ENCODE measurements around the gene CA6.
"Not testable (repeated sequence)": the region's sequence is repeated elsewhere in the genome, so short reads cannot be mapped to it uniquely, and the experiment has no call there.

CA6 gene

GRCh38 chr1:8930116-8930515, 15.6 kb upstream of the CA6 start:
- DNase-seq: no peak

DNA sequence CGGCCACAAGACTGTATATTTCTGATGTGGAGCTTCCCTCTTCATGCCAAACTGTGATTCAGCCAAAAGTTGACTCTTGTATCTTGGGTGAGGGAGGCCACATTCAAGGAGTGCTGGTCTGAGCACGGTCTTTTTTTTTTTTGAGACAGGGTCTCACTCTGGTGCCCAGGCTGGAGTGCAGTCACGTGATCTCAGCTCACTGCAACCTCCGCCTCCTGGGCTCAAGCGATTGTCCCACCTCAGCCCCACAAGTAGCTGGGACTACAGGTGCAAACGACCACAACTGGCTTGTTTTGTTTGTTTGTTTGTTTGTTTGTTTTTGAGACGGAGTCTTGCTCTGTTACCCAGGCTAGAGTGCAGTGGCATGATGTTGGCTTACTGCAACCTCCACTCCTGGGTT, 8.6 kb upstream of the CA6 start:
- not testable (repeated sequence) for DNase-seq

- DNase-seq: no peak
Measured at GRCh38 chr1:8937701-8938100, 8.0 kb upstream of the CA6 start.

DNA sequence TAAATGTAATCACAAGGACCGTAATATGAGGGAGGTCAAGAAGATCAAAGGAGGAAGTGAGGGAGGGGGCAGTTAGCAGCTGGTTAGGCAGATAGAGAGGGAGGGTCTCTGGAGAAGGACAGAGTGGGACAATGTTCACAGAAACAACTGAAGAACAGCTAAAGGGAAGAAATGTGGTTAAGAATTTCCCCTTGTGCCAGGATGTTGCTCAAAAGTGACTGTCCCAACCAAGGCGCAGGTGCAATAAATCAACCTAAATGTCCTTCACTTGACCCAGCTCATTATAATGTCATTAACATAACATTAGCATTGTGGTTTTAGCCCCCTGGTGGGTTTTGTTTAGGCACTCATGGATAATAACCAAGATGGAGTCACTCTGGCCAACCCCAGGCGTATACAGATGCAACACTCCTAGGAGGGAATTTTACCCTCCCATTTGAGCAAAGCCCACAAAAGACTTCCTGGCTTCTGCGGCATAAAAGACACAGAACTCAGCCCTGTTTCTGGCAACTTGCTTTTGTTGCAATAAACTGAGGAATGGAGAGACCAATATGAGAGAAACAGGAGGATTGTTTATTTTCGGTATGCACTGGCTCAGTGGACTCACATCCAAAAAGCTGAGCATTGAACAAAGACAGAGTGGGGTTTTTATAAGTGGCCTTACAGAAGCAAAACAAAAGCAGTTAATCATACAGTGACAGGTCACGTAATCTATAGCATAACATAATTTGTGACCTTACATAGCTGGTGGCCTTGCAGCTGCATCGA, 7.3 kb upstream of the CA6 start:
- DNase-seq: no peak

- no peak for DNase-seq
Measured at GRCh38 chr1:8939000-8939265, 6.7 kb upstream of the CA6 start.

DNA sequence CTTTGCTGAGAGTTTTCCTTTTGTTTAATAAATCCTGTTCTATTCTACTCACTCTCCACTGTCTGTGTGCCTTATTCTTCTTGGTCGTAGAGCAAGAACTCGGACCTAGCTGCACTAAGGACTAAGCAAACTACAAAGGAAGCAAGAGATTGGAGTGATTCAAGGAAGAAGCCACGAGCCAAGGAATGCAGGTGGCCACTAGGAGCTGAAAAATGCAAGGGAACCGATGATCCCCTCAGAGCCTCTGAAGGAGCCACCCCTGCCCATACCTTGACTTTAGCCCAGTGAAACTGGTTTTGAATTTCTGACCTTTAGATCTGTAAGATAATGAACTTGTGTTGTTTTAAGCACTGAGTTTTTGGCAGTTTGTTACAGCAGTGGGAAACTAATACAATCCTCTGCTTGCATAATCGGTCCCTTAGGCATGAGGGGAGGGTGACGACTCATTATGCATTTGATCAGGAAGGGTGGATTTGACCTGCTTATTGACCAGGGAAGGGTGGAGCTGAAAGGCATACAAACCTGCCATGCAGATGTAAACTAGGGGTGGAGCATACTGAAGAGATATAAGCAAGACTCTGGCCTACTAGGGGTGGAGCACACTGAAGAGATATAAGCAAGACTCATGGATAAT, 6.2 kb upstream of the CA6 start:
- no peak for DNase-seq

- no peak for DNase-seq
Measured at GRCh38 chr1:8941906-8942305, 3.8 kb upstream of the CA6 start.

DNA sequence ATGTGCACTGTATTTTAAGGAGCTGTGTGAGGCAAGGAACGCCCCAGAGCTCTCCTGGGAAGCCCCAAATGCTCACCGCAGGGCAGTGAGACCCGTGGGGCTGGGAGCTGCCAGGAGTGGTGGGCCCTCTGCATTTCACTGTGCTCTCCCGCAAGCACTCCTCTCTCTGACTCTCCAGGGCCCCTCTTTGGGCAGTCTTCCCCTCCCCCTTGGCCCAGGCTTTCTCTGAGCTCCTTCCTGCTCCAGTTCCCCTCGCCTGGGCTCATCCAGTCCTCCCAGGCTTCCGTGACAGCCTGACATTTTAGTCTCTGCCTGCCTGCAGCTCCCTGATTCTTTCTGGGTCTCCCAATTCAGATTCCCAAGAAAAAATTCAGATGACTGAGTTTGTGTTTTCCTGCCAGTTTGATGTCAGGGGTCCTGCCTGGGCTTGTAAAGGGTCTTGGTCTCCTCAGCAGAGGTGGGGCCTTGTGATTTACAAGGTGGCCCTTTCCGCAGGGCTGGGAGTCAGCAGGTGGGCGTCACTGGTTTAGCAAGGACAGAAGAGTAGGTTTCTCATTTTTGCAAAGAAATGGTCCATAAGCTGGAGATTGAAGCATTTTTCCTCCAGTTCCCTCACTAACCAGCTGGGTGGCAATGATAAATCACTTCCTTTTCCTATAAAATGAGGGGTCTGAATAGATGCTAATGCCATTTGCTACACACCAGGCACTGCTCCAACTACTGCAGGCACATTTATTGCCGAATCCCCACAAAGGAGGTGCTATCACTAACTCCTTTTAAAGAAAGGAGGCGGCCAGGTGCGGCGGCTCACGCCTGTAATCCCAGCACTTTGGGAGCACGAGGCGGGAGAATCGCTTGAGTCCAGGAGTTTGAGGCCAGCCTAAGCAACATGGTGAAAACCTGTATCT, 1.9 kb upstream of the CA6 start:
- no peak for DNase-seq

- DNase-seq: no peak
Measured at GRCh38 chr1:8947127-8947691, 1.5 kb downstream of the CA6 start.

DNA sequence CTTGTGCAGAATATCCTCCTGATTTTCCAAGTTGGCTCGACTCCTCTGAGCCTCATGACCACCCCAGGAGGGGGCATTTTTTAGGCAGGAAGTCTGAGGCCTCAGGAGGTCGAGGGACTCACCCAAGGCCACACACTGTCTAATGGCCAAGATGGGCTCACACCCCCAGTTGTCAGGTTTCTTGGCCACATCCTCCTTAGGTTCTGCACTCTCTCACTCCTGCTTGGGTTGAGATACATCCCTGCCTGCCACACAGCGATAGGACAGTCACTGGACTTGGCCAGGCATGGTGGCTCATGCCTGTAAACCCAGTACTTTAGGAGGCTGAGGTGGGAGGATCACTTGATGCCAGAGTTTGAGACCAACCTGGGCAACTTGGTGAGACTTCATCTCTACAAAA, 4.6 kb downstream of the CA6 start:
- DNase-seq: no peak

DNA sequence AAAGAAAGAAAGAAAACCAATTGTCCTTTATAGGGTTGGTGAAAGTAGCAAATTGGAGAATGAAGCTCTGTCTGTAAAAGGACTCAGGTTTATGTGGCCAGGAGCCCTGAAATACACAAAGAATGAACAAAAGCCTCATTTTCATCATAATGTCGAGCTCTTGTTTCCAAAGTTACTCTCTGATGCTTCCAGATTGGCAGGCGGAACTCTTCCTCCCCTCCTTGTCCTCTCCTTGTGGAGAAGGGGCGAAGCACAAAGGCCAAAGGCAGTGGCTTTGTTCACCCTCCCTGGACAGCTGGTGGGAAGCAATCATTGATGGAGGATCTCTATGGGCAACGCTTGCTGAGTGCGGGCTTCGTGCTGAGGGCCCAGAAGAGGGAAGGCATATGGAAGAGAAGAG, 5.6 kb downstream of the CA6 start:
- DNase-seq: no peak

GRCh38 chr1:8955406-8955805, 9.7 kb downstream of the CA6 start:
- DNase-seq: no peak

DNA sequence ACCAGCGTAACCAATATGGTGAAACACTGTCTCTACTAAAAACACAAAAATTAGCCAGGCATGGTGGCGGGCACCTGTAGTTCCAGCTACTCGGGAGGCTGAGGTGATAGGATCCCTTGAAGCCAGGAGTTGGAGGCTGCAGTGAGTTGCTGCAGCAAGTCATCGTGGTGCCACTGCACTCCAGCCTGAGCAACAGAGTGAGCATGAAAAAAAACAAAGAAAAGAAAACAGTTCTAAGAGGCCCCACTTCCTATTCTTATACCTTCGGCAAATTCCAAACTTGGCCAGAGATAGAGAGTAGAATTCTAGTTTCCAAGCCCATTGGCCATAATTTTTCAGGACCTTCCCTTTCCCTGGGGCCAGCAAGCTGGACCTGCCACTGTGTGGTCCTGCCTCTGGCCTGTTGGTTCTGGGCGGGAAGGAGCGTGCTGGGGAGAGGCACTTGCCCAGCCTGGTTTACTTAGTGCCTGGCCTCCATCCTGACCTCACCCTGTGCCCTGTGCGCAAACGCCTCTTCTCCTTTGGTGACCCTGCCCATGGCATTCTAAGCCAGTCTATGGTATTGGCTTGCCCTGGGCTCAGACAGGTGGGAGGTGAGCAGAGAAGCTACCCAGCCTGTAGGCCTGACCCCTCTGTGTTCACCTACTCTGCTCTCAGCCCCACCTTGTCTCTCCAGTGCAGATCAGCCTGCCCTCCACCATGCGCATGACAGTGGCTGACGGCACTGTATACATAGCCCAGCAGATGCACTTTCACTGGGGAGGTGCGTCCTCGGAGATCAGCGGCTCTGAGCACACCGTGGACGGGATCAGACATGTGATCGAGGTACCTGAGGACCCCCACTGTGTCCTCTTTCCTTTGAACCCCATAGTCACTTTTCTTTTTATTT, 11.0 kb downstream of the CA6 start:
- no peak for DNase-seq

- no peak for DNase-seq
Measured at GRCh38 chr1:8962812-8963530, 17.3 kb downstream of the CA6 start.

DNA sequence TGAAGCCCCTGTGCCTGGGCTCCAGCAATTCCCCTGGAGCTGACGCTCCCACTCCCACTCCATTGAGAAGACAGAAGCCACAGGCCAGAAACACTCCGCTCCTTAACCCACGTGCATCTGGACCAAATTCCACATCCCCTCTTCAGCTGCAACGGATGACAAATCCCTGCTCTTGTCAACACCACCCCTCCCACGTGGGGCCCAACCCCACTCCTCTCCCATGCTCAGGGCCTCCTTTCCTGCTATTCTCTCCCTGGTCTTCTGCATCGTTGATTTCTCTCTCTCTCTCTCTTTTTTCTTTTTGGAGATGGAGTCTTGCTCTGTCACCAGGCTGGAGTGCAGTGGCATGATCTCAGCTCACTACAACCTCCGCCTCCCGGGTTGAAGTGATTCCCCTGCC, 18.3 kb downstream of the CA6 start:
- DNase-seq: no peak

- DNase-seq: no peak
Measured at GRCh38 chr1:8965121-8965820, 19.6 kb downstream of the CA6 start.

DNA sequence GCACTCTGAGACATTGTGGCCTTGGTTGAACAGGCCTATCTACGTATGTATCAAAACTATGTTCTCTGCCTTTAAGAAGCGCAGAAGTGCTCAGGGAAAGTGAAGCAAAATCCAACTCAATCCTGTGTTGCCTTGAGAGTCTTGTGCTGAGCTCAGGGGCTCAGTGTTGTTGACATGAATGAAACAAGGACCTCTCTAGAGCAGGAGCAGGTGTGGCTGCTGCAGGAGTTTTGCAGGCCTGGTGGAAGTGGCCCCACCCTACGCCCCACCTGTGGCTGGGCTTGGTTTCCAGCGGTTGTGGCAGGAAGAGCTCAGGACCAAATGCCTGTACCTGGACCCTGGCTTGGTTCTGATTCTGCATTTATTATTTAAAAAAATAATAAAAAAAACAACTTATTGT, 20.9 kb downstream of the CA6 start:
- no peak for DNase-seq

DNA sequence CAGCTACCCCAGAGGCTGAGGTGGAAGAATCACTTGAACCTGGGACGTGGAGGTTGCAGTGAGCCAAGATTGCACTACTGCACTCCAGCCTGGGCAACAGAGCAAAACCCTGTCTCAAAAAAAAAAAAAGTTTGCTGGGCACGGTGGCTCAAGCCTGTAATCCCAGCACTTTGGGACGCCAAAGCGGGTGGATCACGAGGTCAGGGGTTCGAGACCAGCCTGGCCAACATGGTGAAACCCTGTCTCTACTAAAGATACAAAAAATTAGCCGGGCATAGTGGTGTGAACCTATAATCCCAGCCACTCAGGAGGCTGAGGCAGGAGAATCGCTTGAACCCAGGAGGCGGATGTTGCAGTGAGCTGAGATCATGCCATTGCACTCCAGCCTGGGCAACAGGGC, 23.2 kb downstream of the CA6 start:
- DNase-seq: not testable (repeated sequence)

DNA sequence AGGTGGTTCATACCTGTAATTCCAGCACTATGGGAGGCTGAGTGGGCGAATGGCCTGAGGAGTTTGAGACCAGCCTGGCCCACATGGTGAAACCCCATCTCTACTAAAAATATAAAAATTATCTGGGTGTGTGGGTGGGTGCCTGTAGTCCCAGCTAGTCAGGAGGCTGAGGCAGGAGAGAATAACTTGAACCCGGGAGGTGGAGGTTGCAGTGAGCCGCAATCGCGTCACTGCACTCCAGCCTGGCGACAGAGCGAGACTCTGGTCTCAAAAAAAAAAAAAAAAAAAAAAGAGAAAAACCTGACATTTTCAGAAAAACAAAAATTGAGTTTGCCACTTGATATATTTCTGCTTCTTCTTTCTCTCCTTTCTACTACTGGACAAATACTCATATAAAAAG, 24.3 kb downstream of the CA6 start:
- no peak for DNase-seq

DNA sequence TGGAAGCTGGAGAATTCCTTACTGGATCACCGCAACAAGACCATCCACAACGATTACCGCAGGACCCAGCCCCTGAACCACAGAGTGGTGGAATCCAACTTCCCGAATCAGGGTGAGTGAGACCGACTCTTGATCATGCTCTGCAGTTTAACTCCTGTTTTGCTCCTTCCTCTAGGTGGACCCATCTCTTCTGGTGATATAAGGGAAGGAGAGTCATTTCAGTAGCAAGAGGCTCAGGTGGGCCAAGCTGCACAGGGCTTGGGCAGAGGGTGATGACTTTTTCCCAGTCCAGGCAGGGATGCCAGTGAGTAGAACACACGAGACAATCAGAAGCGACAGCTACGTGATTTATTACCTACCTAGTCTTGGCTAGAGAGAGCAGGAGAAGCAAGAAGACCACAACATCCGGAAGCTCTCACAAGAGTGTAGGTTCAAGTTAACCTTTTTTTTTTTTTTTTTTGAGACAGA, 25.2 kb downstream of the CA6 start:
- peak; percentile 66 for DNase-seq

DNA sequence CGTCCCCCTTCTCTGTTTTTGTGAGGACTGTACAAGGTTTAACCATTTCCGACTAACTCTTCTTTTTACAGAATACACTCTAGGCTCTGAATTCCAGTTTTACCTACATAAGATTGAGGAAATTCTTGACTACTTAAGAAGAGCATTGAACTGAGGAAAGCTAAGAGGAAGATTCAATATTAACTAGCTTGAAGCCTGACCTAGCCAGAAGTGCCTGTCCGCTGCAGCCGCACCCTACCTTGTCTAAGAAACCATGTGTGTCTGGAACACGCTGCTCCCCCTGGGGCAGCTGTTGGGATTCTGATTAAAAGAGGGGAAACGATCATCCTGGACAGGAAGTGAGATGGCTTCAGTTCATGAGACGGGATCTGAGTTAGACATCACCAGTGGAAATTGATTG, 28.9 kb downstream of the CA6 start:
- no peak for DNase-seq

Data from central memory CD4-positive, alpha-beta T cell (primary cell).